SK-N-SH treated with all-trans-retinoic acid at 6 μM for 48 hours (cell line): ENCODE results near the gene TGOLN2.

Experiments
- ATAC-seq: fragments of 200-7000 bp; cut with Tn5 transposase; 3 replicates; pipeline ENCODE4 v1.9.1; 2020; ENCODE audit warnings: mild to moderate bottlenecking, moderate library complexity
- ARNTL ChIP-seq: fragments of 450-650 bp; formaldehyde crosslinking; IDR thresholded peaks from 2 replicates; pipeline ENCODE4 v1.5.0; 2020; ENCODE audit warnings: low read depth, mild to moderate bottlenecking, moderate library complexity, borderline replicate concordance
- BACH2 ChIP-seq: fragments of 250-450 bp; sonication (Bioruptor Pico); IDR thresholded peaks from 2 replicates; pipeline ENCODE4 v1.9.0; 2021; ENCODE audit warnings: mild to moderate bottlenecking, borderline replicate concordance
- CSDC2 ChIP-seq: fragments of 250-450 bp; sonication (Bioruptor Pico); IDR thresholded peaks from 2 replicates; pipeline ENCODE4 v1.5.0; 2020; ENCODE audit warnings: mild to moderate bottlenecking, moderate library complexity
- ESRRG ChIP-seq: fragments of 250-450 bp; sonication (Bioruptor Pico); IDR thresholded peaks from 2 replicates; pipeline ENCODE4 v1.6.1; 2021; ENCODE audit warnings: mild to moderate bottlenecking
- ISL1 ChIP-seq: fragments of 250-450 bp; sonication (Bioruptor Pico); IDR thresholded peaks from 2 replicates; pipeline ENCODE4 v2.1.2; 2022; ENCODE audit warnings: mild to moderate bottlenecking, moderate library complexity
- OSR1 ChIP-seq: fragments of 250-450 bp; sonication (Bioruptor Pico); IDR thresholded peaks from 2 replicates; pipeline ENCODE4 v1.8.0; 2022; ENCODE audit warnings: moderate library complexity, mild to moderate bottlenecking, inconsistent platforms
- PPARA ChIP-seq: fragments of 250-450 bp; sonication (Bioruptor Pico); IDR thresholded peaks from 2 replicates; pipeline ENCODE4 v1.5.0; 2020; ENCODE audit warnings: mild to moderate bottlenecking, borderline replicate concordance
- RARB ChIP-seq: fragments of 250-450 bp; sonication (Bioruptor Pico); IDR thresholded peaks from 2 replicates; pipeline ENCODE4 v1.8.0; 2021; ENCODE audit warnings: mild to moderate bottlenecking, moderate library complexity
- SNAI2 ChIP-seq: fragments of 250-450 bp; sonication (Bioruptor Pico); IDR thresholded peaks from 2 replicates; pipeline ENCODE4 v1.5.0; 2020; ENCODE audit warnings: mild to moderate bottlenecking, moderate library complexity
- TCF4 ChIP-seq: fragments of 250-450 bp; sonication (Bioruptor Pico); IDR thresholded peaks from 2 replicates; pipeline ENCODE4 v1.8.0; 2021; ENCODE audit warnings: mild to moderate bottlenecking, moderate library complexity, borderline replicate concordance
- TOX ChIP-seq: fragments of 250-450 bp; sonication (Bioruptor Pico); IDR thresholded peaks from 2 replicates; pipeline ENCODE4 v1.8.0; 2021; ENCODE audit warnings: mild to moderate bottlenecking, moderate library complexity, borderline replicate concordance
- ZFP3 ChIP-seq: fragments of 250-450 bp; sonication (Bioruptor Pico); IDR thresholded peaks from 2 replicates; pipeline ENCODE4 v1.5.0; 2020; ENCODE audit warnings: mild to moderate bottlenecking, moderate library complexity
- ZFP30 ChIP-seq: fragments of 450-650 bp; formaldehyde crosslinking; IDR thresholded peaks from 2 replicates; pipeline ENCODE4 v1.5.0; 2022; ENCODE audit warnings: mild to moderate bottlenecking, moderate library complexity
- ZNF70 ChIP-seq: fragments of 450-650 bp; formaldehyde crosslinking; IDR thresholded peaks from 2 replicates; pipeline ENCODE4 v1.5.0; 2020; ENCODE audit warnings: mild to moderate bottlenecking, moderate library complexity
- TF ChIP-seq, protein P1 (sequence below): fragments of 250-450 bp; sonication (Bioruptor Pico); IDR thresholded peaks from 2 replicates; pipeline ENCODE4 v1.5.1; 2020; ENCODE audit warnings: low read depth, mild to moderate bottlenecking, moderate library complexity
- TF ChIP-seq, protein P2 (sequence below): fragments of 250-450 bp; sonication (Bioruptor Pico); IDR thresholded peaks from 2 replicates; pipeline ENCODE4 v1.8.0; 2020; ENCODE audit warnings: mild to moderate bottlenecking, moderate library complexity, borderline replicate concordance
- TF ChIP-seq, protein P3 (sequence below): fragments of 250-450 bp; sonication (Bioruptor Pico); IDR thresholded peaks from 2 replicates; pipeline ENCODE4 v1.5.1; 2021; ENCODE audit warnings: mild to moderate bottlenecking, moderate library complexity
- TF ChIP-seq, protein P4 (sequence below): fragments of 250-450 bp; sonication (Bioruptor Pico); IDR thresholded peaks from 2 replicates; pipeline ENCODE4 v1.5.0; 2020; ENCODE audit warnings: mild to moderate bottlenecking, moderate library complexity
- TF ChIP-seq, protein P5 (sequence below): fragments of 250-450 bp; sonication (Bioruptor Pico); IDR thresholded peaks from 2 replicates; pipeline ENCODE4 v1.8.0; 2021; ENCODE audit warnings: low read depth, mild to moderate bottlenecking, moderate library complexity, borderline replicate concordance

TGOLN2 gene

DNA sequence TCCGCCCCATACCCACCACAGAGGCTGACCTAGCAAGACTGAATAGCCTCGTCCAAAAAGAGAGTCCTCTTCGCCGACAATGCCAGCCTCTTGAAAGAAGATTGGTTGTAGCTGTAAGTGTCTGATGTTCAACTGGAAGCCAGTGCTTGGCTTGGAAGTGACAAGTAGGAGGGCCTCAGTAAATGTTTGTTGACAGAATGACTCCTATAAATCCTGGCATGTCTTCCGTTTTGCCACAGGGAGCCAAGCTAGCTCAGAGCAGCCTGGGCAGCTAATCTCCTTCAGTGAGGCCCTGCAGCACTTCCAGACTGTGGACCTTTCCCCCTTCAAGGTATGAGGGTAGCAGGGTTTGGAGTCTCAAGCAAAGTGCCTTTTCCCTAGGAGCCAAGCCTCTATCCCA, 41.7 kb upstream of the TGOLN2 start:
- no peak for ATAC-seq

DNA sequence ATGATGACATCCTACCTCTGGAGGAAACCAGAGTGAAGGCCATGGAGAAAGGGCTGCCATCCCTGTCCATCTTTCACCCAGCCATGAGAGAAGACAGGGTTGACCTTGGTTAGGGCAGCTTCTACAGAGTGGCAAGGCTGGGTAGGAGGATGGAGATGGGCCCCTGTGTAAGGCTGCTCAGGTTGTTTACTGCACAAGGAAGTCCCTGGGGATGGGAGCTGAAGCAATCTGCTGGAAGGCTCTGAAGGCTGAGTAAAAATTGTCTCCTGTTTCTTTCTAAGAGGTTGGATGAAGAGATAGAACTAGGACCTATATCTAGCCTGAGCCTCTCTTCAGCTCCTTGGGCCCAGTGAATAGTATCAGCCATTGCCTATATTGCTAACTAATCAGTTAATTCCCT, 41.1 kb upstream of the TGOLN2 start:
- TF ChIP-seq PPARA (CRISPR knock-in tag) = no peak
- TF ChIP-seq, protein P1, sequence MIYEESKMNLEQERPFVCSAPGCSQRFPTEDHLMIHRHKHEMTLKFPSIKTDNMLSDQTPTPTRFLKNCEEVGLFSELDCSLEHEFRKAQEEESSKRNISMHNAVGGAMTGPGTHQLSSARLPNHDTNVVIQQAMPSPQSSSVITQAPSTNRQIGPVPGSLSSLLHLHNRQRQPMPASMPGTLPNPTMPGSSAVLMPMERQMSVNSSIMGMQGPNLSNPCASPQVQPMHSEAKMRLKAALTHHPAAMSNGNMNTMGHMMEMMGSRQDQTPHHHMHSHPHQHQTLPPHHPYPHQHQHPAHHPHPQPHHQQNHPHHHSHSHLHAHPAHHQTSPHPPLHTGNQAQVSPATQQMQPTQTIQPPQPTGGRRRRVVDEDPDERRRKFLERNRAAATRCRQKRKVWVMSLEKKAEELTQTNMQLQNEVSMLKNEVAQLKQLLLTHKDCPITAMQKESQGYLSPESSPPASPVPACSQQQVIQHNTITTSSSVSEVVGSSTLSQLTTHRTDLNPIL (CRISPR knock-in tag) = no peak
- TF ChIP-seq ZNF70 (CRISPR knock-in tag) = no peak
- TF ChIP-seq ESRRG (CRISPR knock-in tag) = no peak
- TF ChIP-seq, protein P2, sequence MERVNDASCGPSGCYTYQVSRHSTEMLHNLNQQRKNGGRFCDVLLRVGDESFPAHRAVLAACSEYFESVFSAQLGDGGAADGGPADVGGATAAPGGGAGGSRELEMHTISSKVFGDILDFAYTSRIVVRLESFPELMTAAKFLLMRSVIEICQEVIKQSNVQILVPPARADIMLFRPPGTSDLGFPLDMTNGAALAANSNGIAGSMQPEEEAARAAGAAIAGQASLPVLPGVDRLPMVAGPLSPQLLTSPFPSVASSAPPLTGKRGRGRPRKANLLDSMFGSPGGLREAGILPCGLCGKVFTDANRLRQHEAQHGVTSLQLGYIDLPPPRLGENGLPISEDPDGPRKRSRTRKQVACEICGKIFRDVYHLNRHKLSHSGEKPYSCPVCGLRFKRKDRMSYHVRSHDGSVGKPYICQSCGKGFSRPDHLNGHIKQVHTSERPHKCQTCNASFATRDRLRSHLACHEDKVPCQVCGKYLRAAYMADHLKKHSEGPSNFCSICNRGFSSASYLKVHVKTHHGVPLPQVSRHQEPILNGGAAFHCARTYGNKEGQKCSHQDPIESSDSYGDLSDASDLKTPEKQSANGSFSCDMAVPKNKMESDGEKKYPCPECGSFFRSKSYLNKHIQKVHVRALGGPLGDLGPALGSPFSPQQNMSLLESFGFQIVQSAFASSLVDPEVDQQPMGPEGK (CRISPR knock-in tag) = no peak
- no peak for TF ChIP-seq ARNTL
- TF ChIP-seq, protein P3, sequence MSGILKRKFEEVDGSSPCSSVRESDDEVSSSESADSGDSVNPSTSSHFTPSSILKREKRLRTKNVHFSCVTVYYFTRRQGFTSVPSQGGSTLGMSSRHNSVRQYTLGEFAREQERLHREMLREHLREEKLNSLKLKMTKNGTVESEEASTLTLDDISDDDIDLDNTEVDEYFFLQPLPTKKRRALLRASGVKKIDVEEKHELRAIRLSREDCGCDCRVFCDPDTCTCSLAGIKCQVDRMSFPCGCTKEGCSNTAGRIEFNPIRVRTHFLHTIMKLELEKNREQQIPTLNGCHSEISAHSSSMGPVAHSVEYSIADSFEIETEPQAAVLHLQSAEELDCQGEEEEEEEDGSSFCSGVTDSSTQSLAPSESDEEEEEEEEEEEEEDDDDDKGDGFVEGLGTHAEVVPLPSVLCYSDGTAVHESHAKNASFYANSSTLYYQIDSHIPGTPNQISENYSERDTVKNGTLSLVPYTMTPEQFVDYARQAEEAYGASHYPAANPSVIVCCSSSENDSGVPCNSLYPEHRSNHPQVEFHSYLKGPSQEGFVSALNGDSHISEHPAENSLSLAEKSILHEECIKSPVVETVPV (CRISPR knock-in tag) = no peak
- TF ChIP-seq RARB (CRISPR knock-in tag) = no peak
- TF ChIP-seq TOX (CRISPR knock-in tag) = no peak
- TF ChIP-seq, protein P4, sequence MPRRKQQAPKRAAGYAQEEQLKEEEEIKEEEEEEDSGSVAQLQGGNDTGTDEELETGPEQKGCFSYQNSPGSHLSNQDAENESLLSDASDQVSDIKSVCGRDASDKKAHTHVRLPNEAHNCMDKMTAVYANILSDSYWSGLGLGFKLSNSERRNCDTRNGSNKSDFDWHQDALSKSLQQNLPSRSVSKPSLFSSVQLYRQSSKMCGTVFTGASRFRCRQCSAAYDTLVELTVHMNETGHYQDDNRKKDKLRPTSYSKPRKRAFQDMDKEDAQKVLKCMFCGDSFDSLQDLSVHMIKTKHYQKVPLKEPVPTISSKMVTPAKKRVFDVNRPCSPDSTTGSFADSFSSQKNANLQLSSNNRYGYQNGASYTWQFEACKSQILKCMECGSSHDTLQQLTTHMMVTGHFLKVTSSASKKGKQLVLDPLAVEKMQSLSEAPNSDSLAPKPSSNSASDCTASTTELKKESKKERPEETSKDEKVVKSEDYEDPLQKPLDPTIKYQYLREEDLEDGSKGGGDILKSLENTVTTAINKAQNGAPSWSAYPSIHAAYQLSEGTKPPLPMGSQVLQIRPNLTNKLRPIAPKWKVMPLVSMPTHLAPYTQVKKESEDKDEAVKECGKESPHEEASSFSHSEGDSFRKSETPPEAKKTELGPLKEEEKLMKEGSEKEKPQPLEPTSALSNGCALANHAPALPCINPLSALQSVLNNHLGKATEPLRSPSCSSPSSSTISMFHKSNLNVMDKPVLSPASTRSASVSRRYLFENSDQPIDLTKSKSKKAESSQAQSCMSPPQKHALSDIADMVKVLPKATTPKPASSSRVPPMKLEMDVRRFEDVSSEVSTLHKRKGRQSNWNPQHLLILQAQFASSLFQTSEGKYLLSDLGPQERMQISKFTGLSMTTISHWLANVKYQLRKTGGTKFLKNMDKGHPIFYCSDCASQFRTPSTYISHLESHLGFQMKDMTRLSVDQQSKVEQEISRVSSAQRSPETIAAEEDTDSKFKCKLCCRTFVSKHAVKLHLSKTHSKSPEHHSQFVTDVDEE = no peak
- TF ChIP-seq, protein P5, sequence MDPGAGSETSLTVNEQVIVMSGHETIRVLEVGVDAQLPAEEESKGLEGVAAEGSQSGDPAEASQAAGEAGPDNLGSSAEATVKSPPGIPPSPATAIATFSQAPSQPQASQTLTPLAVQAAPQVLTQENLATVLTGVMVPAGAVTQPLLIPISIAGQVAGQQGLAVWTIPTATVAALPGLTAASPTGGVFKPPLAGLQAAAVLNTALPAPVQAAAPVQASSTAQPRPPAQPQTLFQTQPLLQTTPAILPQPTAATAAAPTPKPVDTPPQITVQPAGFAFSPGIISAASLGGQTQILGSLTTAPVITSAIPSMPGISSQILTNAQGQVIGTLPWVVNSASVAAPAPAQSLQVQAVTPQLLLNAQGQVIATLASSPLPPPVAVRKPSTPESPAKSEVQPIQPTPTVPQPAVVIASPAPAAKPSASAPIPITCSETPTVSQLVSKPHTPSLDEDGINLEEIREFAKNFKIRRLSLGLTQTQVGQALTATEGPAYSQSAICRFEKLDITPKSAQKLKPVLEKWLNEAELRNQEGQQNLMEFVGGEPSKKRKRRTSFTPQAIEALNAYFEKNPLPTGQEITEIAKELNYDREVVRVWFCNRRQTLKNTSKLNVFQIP (CRISPR knock-in tag) = no peak
- TF ChIP-seq SNAI2 = no peak
- no peak for TF ChIP-seq ZFP3 (CRISPR knock-in tag)
- no peak for TF ChIP-seq ISL1 (CRISPR knock-in tag)
- no peak for TF ChIP-seq ZFP30
- no peak for TF ChIP-seq BACH2 (CRISPR knock-in tag)
- TF ChIP-seq TCF4 (CRISPR knock-in tag) = no peak
- TF ChIP-seq, all 23 proteins: peak for 0
- ATAC-seq = no peak

More for the DNA sequence above, 41.7 kb upstream of the TGOLN2 start:
- TF ChIP-seq, protein P4 = no peak

DNA sequence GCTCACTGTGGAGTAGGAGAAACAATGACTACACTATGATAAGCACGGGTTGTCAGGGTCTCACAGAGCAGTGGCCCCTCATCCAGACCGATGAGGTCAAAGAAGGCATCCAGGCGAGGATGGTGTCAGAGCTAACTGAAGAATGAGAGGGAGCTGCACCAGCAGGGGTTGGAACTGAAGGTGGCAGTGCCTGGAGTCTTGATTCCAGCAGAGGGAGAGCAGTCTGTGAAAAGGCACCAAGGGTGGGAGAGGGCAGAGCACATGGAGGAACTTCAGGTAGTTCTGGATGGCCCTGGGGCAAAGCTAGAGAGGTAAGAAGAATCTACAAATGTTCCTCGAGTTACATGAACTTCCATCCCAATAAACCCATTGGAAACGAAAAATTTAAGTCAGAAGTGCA, 39.4 kb upstream of the TGOLN2 start:
- no peak for ATAC-seq
- TF ChIP-seq CSDC2 (no peak), BACH2 (CRISPR knock-in tag) (no peak), ZFP3 (CRISPR knock-in tag) (no peak), OSR1 (no peak), PPARA (CRISPR knock-in tag) (no peak)
- TF ChIP-seq, protein P5 (CRISPR knock-in tag) = no peak
- TF ChIP-seq, protein P1 (CRISPR knock-in tag) = no peak
- TF ChIP-seq, protein P3 (CRISPR knock-in tag) = no peak
